ENCODE measurements around the gene MPPED1. TPM values are rescaled to one million over a fixed set of nuclear protein-coding genes. Genes with fewer than 3 reads are reported as not detected.

Gene MPPED1
- total RNA-seq, 1 experiment from 2014 or later, result 0.35 TPM

DNA sequence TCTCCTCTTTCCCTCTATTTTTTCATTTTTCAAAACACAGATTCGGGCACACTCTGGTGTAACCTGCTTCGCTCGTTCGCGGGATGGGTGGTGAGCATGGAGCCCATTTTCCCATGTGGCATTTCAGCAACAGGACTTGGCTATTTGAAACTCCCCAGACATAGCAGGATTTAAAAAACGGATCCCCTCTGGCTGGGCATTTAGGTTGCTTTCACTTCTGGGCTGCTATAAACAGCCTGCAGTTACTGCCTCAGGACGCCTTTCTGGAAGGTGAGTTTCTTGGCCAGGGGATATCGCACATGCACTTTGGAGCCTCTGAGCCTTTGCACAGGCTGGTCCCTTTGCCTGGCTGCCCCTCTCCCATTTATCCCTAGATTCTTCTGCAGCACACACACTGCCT, 2.8 kb upstream of the MPPED1 start (continued):
- TF ChIP-seq, protein P1, sequence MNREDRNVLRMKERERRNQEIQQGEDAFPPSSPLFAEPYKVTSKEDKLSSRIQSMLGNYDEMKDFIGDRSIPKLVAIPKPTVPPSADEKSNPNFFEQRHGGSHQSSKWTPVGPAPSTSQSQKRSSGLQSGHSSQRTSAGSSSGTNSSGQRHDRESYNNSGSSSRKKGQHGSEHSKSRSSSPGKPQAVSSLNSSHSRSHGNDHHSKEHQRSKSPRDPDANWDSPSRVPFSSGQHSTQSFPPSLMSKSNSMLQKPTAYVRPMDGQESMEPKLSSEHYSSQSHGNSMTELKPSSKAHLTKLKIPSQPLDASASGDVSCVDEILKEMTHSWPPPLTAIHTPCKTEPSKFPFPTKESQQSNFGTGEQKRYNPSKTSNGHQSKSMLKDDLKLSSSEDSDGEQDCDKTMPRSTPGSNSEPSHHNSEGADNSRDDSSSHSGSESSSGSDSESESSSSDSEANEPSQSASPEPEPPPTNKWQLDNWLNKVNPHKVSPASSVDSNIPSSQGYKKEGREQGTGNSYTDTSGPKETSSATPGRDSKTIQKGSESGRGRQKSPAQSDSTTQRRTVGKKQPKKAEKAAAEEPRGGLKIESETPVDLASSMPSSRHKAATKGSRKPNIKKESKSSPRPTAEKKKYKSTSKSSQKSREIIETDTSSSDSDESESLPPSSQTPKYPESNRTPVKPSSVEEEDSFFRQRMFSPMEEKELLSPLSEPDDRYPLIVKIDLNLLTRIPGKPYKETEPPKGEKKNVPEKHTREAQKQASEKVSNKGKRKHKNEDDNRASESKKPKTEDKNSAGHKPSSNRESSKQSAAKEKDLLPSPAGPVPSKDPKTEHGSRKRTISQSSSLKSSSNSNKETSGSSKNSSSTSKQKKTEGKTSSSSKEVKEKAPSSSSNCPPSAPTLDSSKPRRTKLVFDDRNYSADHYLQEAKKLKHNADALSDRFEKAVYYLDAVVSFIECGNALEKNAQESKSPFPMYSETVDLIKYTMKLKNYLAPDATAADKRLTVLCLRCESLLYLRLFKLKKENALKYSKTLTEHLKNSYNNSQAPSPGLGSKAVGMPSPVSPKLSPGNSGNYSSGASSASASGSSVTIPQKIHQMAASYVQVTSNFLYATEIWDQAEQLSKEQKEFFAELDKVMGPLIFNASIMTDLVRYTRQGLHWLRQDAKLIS (CRISPR knock-in tag; IDR thresholded peaks at IDR 0.05; ENCODE audit: borderline replicate concordance), result no peak
- no peak for TF ChIP-seq ZBTB21 (CRISPR knock-in tag; IDR thresholded peaks at IDR 0.05; ENCODE audit: borderline replicate concordance)
- no peak for TF ChIP-seq ESRRA (CRISPR knock-in tag; IDR thresholded peaks at IDR 0.05; ENCODE audit: borderline replicate concordance)
- TF ChIP-seq GTF2I (CRISPR knock-in tag; conservative IDR thresholded peaks at IDR 0.05), result no peak

DNA sequence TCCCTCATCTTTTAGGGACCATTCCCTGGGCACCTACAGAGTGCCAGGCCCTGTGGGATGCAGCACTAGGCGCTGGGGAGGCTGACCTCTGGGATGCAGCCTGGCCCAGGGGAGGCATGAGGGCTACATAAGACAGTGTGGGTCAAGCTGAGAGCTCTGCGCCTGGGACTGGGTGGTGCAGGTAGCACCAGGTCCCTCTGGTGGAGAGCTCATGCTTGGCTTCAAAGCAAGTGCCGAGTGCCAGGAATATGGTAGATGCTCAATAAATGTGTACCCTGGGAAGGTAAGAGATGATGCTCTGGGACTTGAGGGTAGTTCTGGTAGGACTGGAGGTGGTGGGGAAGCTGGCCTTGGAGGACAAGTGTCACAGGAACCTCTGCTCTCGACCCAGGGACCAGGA, 2.0 kb upstream of the MPPED1 start:
- DNase-seq (ENCODE audit: low spot score), result no peak
- no peak overlapping the region; the same call in 1 of the 2 replicates for H3K4me3 Mint-ChIP-seq
- no peak for ATAC-seq
- TF ChIP-seq ZNF232 (CRISPR knock-in tag; IDR thresholded peaks at IDR 0.05), result no peak
- no peak for TF ChIP-seq ATF1 (CRISPR knock-in tag; IDR thresholded peaks at IDR 0.05)
- TF ChIP-seq, protein P2, sequence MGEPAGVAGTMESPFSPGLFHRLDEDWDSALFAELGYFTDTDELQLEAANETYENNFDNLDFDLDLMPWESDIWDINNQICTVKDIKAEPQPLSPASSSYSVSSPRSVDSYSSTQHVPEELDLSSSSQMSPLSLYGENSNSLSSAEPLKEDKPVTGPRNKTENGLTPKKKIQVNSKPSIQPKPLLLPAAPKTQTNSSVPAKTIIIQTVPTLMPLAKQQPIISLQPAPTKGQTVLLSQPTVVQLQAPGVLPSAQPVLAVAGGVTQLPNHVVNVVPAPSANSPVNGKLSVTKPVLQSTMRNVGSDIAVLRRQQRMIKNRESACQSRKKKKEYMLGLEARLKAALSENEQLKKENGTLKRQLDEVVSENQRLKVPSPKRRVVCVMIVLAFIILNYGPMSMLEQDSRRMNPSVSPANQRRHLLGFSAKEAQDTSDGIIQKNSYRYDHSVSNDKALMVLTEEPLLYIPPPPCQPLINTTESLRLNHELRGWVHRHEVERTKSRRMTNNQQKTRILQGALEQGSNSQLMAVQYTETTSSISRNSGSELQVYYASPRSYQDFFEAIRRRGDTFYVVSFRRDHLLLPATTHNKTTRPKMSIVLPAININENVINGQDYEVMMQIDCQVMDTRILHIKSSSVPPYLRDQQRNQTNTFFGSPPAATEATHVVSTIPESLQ (CRISPR knock-in tag; IDR thresholded peaks at IDR 0.05), result no peak
- TF ChIP-seq RELA (CRISPR knock-in tag; IDR thresholded peaks at IDR 0.05; ENCODE audit: borderline replicate concordance), result no peak
- no peak for TF ChIP-seq TEAD1 (CRISPR knock-in tag; IDR thresholded peaks at IDR 0.05)
- TF ChIP-seq, protein P3, sequence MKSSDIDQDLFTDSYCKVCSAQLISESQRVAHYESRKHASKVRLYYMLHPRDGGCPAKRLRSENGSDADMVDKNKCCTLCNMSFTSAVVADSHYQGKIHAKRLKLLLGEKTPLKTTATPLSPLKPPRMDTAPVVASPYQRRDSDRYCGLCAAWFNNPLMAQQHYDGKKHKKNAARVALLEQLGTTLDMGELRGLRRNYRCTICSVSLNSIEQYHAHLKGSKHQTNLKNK (CRISPR knock-in tag; IDR thresholded peaks at IDR 0.05), result no peak
- no peak for TF ChIP-seq NR1H2 (CRISPR knock-in tag; IDR thresholded peaks at IDR 0.05)
- TF ChIP-seq, protein P4, sequence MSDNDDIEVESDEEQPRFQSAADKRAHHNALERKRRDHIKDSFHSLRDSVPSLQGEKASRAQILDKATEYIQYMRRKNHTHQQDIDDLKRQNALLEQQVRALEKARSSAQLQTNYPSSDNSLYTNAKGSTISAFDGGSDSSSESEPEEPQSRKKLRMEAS (CRISPR knock-in tag; IDR thresholded peaks at IDR 0.05), result no peak
- TF ChIP-seq, protein P5, sequence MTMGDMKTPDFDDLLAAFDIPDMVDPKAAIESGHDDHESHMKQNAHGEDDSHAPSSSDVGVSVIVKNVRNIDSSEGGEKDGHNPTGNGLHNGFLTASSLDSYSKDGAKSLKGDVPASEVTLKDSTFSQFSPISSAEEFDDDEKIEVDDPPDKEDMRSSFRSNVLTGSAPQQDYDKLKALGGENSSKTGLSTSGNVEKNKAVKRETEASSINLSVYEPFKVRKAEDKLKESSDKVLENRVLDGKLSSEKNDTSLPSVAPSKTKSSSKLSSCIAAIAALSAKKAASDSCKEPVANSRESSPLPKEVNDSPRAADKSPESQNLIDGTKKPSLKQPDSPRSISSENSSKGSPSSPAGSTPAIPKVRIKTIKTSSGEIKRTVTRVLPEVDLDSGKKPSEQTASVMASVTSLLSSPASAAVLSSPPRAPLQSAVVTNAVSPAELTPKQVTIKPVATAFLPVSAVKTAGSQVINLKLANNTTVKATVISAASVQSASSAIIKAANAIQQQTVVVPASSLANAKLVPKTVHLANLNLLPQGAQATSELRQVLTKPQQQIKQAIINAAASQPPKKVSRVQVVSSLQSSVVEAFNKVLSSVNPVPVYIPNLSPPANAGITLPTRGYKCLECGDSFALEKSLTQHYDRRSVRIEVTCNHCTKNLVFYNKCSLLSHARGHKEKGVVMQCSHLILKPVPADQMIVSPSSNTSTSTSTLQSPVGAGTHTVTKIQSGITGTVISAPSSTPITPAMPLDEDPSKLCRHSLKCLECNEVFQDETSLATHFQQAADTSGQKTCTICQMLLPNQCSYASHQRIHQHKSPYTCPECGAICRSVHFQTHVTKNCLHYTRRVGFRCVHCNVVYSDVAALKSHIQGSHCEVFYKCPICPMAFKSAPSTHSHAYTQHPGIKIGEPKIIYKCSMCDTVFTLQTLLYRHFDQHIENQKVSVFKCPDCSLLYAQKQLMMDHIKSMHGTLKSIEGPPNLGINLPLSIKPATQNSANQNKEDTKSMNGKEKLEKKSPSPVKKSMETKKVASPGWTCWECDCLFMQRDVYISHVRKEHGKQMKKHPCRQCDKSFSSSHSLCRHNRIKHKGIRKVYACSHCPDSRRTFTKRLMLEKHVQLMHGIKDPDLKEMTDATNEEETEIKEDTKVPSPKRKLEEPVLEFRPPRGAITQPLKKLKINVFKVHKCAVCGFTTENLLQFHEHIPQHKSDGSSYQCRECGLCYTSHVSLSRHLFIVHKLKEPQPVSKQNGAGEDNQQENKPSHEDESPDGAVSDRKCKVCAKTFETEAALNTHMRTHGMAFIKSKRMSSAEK (CRISPR knock-in tag; IDR thresholded peaks at IDR 0.05; ENCODE audit: borderline replicate concordance), result no peak
- no peak for TF ChIP-seq KAT7 (CRISPR knock-in tag; IDR thresholded peaks at IDR 0.05; ENCODE audit: borderline replicate concordance)
- TF ChIP-seq, protein P6, sequence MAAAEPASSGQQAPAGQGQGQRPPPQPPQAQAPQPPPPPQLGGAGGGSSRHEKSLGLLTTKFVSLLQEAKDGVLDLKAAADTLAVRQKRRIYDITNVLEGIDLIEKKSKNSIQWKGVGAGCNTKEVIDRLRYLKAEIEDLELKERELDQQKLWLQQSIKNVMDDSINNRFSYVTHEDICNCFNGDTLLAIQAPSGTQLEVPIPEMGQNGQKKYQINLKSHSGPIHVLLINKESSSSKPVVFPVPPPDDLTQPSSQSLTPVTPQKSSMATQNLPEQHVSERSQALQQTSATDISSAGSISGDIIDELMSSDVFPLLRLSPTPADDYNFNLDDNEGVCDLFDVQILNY (CRISPR knock-in tag; IDR thresholded peaks at IDR 0.05), result no peak
- TF ChIP-seq, protein P7, sequence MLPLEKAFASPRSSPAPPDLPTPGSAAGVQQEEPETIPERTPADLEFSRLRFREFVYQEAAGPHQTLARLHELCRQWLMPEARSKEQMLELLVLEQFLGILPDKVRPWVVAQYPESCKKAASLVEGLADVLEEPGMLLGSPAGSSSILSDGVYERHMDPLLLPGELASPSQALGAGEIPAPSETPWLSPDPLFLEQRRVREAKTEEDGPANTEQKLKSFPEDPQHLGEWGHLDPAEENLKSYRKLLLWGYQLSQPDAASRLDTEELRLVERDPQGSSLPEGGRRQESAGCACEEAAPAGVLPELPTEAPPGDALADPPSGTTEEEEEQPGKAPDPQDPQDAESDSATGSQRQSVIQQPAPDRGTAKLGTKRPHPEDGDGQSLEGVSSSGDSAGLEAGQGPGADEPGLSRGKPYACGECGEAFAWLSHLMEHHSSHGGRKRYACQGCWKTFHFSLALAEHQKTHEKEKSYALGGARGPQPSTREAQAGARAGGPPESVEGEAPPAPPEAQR (CRISPR knock-in tag; IDR thresholded peaks at IDR 0.05), result no peak
- no peak for TF ChIP-seq NFATC4 (CRISPR knock-in tag; IDR thresholded peaks at IDR 0.05)
- no peak for TF ChIP-seq MYBL2 (CRISPR knock-in tag; IDR thresholded peaks at IDR 0.05)
- TF ChIP-seq, protein P8, sequence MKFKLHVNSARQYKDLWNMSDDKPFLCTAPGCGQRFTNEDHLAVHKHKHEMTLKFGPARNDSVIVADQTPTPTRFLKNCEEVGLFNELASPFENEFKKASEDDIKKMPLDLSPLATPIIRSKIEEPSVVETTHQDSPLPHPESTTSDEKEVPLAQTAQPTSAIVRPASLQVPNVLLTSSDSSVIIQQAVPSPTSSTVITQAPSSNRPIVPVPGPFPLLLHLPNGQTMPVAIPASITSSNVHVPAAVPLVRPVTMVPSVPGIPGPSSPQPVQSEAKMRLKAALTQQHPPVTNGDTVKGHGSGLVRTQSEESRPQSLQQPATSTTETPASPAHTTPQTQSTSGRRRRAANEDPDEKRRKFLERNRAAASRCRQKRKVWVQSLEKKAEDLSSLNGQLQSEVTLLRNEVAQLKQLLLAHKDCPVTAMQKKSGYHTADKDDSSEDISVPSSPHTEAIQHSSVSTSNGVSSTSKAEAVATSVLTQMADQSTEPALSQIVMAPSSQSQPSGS (CRISPR knock-in tag; IDR thresholded peaks at IDR 0.05; ENCODE audit: borderline replicate concordance, low read depth), result no peak
- TF ChIP-seq, protein P9, sequence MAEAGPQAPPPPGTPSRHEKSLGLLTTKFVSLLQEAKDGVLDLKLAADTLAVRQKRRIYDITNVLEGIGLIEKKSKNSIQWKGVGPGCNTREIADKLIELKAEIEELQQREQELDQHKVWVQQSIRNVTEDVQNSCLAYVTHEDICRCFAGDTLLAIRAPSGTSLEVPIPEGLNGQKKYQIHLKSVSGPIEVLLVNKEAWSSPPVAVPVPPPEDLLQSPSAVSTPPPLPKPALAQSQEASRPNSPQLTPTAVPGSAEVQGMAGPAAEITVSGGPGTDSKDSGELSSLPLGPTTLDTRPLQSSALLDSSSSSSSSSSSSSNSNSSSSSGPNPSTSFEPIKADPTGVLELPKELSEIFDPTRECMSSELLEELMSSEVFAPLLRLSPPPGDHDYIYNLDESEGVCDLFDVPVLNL (CRISPR knock-in tag; IDR thresholded peaks at IDR 0.05; ENCODE audit: borderline replicate concordance, low read depth), result no peak
- POLR2A ChIA-PET, result no interaction called here
- H3K9me3 Mint-ChIP-seq, result no peaks in the 10 kb centered on the region
- H3K36me3 Mint-ChIP-seq, result no peaks in the 10 kb centered on the region
- peaks cover 5% of the 10 kb centered on the region for H3K4me1 Mint-ChIP-seq
- H3K27ac Mint-ChIP-seq, result no peak overlapping the region
- H3K27me3 Mint-ChIP-seq (ENCODE audit: low read depth), result peaks cover 44% of the 10 kb centered on the region
- CTCF ChIA-PET, result interaction anchor here (0.6 to 1.2 kb wide), 5 partner anchors 18 to 178 kb away, joined by 3 to 5 read pairs (median 3); no protein-coding TSS in a partner anchor

Measured in WTC11 (cell line).